GM21423 (cell line): ENCODE measurements around the gene COL4A2.
"Not testable (repeated sequence)": the region's sequence is repeated elsewhere in the genome, so short reads cannot be mapped to it uniquely, and the experiment has no call there.

Source experiments
- ATAC-seq: cut with Tn5 transposase; IDR thresholded peaks from one replicate; pipeline ENCODE4 v1.9.1; 2021; ENCODE audit warnings: mild to moderate bottlenecking, moderate library complexity; ENCODE audit not compliant: unreplicated experiment

COL4A2 gene

DNA sequence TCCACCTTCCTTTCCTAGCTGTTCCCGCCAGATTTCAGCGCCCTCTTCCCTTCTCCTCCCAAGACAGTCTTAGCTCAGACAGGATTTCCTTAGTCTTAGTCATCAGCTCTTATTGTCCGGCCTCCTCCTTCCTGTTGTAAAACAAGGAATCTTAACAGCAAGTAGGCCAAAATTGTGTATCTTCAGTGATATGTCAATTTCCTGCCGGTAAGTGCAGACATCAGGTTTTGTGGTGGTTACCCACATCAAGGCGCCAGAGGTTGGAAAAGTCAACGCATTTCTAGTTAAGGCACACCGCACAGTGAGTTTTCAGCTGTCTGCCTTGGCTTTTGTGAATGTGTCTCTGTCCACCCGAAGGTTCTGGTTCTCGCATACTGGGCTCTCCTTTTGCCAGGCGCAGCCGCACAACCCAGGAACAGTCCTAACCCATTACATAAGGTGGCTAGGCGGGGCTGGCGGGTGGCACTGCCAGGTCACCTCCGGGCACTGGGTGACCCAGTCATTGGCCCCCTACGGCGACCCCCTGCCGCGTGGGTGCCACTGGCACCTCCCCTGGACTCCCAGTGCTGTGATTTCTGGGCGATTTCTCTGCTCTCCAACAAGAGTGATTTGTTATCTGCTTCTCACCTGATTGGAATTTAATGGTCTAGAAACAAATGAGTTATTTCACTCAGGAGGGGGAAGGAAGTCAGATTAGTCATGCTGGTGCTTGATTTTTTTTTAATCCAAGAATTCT lies 12.9 kb downstream of the COL4A2 start:
- no peak for ATAC-seq

- ATAC-seq = no peak
Observed at GRCh38 chr13:110320645-110321044, 13.6 kb downstream of the COL4A2 start.

DNA sequence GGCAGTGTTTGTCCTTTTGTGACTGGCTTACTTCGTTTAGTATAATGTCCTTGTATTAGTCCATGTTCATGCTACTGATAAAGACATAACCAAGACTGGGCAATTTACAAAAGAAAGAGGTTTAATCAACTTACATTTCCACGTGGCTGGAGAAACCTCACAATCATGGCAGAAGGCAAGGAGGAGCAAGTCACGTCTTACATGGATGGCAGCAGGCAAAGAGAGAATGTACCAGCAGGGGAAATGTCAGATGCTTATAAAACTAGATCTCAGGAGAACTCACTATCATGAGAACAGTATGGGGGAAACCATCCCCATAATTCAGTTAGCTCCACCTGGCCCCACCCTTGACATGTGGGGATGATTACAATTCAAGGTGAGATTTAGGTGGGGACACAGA lies 14.5 kb downstream of the COL4A2 start:
- ATAC-seq = not testable (repeated sequence)

DNA sequence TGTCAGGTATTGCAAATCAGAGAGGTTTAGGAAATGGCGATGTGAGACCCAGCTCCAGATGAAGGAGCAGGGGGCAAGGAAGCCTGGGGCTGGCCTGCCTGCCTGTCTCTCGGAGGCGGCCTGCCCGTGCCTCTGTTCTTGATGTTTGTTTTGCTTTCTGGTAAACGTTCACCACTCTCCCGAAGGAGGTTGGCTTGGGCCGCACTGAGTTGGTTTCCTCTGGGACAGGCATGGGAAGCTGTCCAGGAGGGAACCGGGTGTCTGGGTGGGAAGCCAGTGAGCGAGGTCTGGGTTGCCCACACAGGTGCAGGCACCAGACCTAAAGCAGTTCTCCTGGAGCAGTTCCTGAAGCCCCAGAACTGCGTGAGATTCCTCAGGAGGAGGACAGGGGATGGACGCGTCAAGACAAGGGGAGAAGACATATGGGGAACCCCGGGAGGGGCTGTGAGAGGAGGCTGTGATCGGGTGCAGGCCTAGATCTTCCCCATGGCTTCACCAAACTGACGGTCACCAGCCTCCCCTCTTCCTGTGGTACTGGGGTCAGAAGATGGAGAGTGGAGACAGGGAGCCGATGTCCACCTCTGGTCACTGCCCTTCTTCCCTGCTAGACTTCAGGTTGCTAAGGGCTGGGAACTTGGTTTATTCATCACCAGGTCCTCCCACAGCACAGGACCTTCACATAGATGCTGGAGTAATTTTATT lies 15.2 kb downstream of the COL4A2 start:
- ATAC-seq = no peak

DNA sequence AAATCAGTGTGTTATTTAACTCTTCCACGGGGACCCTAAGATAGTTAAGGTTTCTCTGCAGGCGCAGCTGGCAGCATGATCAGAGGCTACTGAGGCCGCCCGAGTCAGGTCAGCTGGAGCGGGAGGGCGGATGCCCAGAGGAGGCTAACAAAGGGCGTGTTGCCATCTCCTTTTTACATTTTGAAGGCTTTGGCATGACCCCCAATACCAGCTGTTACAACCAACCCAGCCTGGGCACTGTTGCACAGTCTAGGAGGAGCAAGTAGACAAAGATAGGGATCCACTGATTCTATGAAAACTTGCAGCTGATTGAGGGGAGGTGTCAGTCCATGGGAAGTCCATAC lies 15.7 kb downstream of the COL4A2 start:
- no peak for ATAC-seq

GRCh38 chr13:110323172-110323891 lies 16.2 kb downstream of the COL4A2 start:
- ATAC-seq = no peak

- no peak for ATAC-seq
Observed at GRCh38 chr13:110324026-110324749, 17.1 kb downstream of the COL4A2 start.

- ATAC-seq = no peak
Observed at GRCh38 chr13:110326263-110326904, 19.3 kb downstream of the COL4A2 start.

- ATAC-seq = no peak
Observed at GRCh38 chr13:110327051-110327721, 20.1 kb downstream of the COL4A2 start.

DNA sequence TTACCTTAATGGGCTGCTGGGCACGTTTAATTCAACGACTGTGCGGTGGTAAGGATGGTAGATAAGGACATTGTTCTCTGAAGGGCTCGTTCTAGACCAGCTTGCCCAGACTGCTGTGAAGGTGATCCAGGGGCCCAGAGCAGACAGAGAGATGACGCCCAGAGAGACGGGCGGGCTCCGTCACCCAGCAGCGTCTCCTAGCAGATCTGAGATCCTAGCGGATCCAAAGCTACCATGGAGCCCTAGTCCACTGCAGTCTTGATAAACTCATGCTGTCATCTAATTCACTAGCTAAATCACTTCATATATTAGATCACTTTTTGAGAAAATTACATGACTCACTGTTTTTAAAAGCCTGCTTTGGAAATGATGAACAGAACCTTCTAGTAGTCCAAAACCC lies 21.5 kb downstream of the COL4A2 start:
- no peak for ATAC-seq

GRCh38 chr13:110329258-110329657 lies 22.2 kb downstream of the COL4A2 start:
- no peak for ATAC-seq

DNA sequence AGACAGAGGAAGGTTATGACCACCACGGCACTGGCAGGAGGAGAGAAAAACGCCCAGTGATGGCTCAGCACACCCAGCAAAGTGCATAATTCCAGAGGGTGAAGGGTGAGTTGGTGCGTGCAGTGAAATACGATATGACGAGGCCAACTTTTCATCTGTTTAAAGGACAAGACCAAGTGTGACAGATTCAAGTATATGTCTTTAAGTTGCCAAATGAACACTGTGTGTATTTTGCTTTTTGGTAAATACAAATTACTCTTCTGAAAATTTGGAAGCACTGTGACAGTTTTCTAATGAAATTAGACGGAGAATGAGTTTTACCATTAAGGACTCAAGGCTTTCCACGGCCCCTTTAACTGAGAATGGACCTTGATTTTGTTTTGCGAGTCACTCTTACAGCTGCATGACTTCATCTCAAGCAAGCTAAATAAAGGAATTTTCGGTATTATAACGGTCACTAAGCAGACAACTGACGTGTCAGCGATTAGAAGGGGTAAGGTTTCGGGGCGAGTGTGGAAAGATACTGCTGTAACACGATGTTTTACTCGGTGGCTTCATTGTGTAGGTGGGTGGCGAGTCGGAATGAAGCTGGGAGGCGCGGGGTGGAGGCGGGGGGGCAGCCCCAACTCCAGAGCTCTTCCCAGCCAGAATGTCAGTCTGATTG lies 22.8 kb downstream of the COL4A2 start:
- no peak for ATAC-seq

GRCh38 chr13:110330491-110331011 lies 23.5 kb downstream of the COL4A2 start:
- ATAC-seq = no peak

DNA sequence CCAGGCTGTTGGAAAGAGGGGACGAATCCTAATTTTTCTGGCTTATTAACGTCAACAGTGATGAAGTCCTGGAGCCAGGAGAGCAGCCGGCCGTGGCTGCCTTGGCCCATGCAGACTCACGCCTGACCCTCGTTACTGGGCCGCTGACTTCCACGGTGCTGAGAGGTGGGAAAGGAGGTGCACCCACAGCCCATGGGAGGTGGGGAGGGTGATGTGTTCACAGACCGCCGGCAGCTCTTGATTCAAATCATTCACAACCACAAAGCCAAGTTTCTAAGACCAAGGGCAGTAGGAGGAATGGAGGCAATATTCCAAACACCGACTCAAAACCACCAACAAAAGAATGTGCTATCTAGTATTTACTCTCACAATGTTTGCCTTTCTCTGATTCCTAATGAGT lies 24.3 kb downstream of the COL4A2 start:
- ATAC-seq = no peak

DNA sequence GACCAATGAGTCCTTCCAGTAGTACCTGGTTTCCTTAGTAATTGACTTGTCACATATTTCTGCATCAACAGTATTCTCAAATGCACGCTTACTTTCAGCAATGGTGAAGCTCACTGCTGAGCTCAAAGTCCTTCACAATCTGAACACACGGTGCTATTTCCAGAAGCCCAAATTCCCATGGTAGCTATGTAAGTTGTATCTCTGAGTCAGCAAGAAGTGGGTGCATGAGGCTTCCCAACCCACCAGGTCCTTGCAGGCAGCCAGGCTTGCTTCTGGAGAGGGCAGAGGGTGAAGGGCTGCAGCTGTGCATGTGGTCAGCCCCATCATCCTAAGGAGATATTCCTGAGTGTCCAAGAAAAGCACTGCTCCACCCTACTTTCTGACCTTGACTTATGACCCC lies 25.7 kb downstream of the COL4A2 start:
- no peak for ATAC-seq

DNA sequence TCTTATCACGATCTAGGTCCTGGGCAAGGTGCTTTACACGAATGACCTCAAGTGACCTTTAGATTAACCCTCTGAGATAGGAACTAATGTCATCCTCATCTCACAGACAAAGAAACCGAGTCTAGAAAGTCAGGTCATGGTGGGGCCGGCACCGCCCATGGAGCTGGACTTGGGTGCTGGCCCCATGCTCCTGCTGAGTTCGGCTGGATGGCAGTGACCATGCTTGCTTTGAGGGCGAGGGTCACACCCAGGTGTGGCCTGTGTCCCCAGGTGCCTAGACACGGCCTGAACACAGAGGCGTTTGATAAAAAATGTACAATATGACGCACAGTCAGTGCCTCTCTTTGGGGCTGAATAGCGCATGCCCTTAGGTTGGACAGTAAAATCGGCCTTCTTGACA lies 26.8 kb downstream of the COL4A2 start:
- ATAC-seq = no peak

DNA sequence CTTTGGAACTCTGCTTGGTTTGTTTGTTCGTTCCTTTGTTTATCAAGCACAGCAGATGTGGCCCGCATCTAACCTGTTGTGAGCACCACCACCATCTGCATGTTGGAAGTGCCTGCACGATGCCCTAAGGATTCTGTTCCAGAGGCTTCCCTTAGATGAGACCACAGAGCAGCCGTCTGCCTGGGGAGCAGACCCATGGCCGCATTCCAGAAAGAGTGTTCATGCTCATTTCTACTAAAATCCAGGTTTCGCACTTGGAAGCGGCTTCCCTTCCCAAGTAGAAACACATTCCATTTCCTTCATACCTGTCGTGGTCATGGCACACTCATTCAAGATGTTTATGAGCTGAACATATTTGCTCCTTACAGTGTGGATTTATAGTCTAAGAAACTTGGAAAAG lies 27.2 kb downstream of the COL4A2 start:
- ATAC-seq = no peak

GRCh38 chr13:110334841-110335490 lies 27.9 kb downstream of the COL4A2 start:
- no peak for ATAC-seq

DNA sequence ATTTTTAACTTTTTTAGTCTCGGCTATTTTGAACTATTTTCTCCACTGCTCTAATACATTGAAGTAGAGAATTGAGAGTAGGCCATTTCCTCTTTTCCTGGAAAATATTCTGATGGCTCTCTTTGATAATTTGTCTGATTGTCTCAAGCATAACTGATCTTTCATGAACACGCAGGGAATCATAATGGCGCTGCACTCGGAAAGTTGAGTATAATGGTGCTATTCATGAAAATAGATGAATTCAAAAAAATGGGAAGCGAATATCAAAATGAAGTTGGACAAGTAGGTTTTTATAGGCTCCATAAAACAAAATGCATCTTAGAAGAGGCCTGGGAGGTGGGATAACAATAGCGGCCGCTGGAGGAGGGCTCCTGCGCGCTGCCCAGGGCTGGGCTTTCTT lies 29.0 kb downstream of the COL4A2 start:
- ATAC-seq = no peak
